GM23338 (cell line): ENCODE data around the gene SLC35F4. TPM values are rescaled to one million over a fixed set of nuclear protein-coding genes. Genes with fewer than 3 reads are reported as not detected.

ENCODE experiments used
- ATAC-seq: fragments of 200-7000 bp; cut with Tn5 transposase; 3 replicates; pipeline ENCODE4 v1.9.1; 2020
- DNase-seq: peaks from one replicate; pipeline ENCODE4 v3.0.0-alpha.2; 2015; ENCODE audit warnings: low spot score
- H2AFZ ChIP-seq: fragments of 200-600 bp; sonication (generic); 2 replicates; pipeline ENCODE4 v1.8.0; 2016; ENCODE audit warnings: antibody characterized with exemption, mild to moderate bottlenecking, moderate library complexity
- H3F3A ChIP-seq: fragments of 200-600 bp; sonication (generic); replicated peaks from 2 replicates; pipeline ENCODE4 v1.8.0; 2017; ENCODE audit warnings: antibody characterized with exemption, mixed run types, low read depth
- H3K27ac ChIP-seq: fragments of 200-600 bp; sonication (generic); 2 replicates; pipeline ENCODE4 v1.6.1; 2016; ENCODE audit warnings: low read depth
- H3K27me3 ChIP-seq: fragments of 200-600 bp; sonication (generic); 2 replicates; pipeline ENCODE4 v1.8.0; 2016; ENCODE audit warnings: mild to moderate bottlenecking, mixed run types, moderate library complexity; ENCODE audit not compliant: insufficient read depth
- H3K36me3 ChIP-seq: fragments of 200-600 bp; sonication (generic); 2 replicates; pipeline ENCODE4 v1.8.0; 2016; ENCODE audit warnings: mild to moderate bottlenecking; ENCODE audit not compliant: insufficient read depth
- H3K4me1 ChIP-seq: fragments of 200-600 bp; sonication (generic); 2 replicates; pipeline ENCODE4 v1.8.0; 2016; ENCODE audit warnings: mild to moderate bottlenecking, moderate library complexity; ENCODE audit not compliant: insufficient read depth
- H3K4me2 ChIP-seq: fragments of 200-600 bp; sonication (generic); 2 replicates; pipeline ENCODE4 v1.7.1; 2017; ENCODE audit warnings: mixed run types
- H3K4me3 ChIP-seq: fragments of 200-600 bp; sonication (generic); 2 replicates; pipeline ENCODE4 v1.6.1; 2016; ENCODE audit warnings: mixed run types
- H3K79me2 ChIP-seq: fragments of 200-600 bp; sonication (generic); replicated peaks from 2 replicates; pipeline ENCODE4 v1.8.0; 2017; ENCODE audit warnings: mild to moderate bottlenecking; ENCODE audit not compliant: insufficient read depth
- H3K9me2 ChIP-seq: fragments of 200-600 bp; sonication (generic); 2 replicates; pipeline ENCODE4 v1.8.0; 2017; ENCODE audit not compliant: insufficient read depth
- H4K20me1 ChIP-seq: fragments of 200-600 bp; sonication (generic); replicated peaks from 2 replicates; pipeline ENCODE4 v1.8.0; 2017; ENCODE audit warnings: mild to moderate bottlenecking; ENCODE audit not compliant: insufficient read depth
- H3K27ac Mint-ChIP-seq: 2 replicates; pipeline ENCODE4 v1.8.0; 2020; ENCODE audit warnings: inconsistent platforms, mild to moderate bottlenecking, moderate library complexity, mixed read lengths
- H3K27me3 Mint-ChIP-seq: 3 replicates; pipeline ENCODE4 v1.8.0; 2022; ENCODE audit warnings: low read depth, mild to moderate bottlenecking, moderate library complexity, mixed read lengths, inconsistent platforms; ENCODE audit not compliant: insufficient read depth, poor library complexity
- H3K36me3 Mint-ChIP-seq: 3 replicates; pipeline ENCODE4 v1.8.0; 2021; ENCODE audit warnings: low read depth, mild to moderate bottlenecking, inconsistent platforms, moderate library complexity, mixed read lengths
- H3K4me1 Mint-ChIP-seq: 3 replicates; pipeline ENCODE4 v1.8.0; 2020; ENCODE audit warnings: mild to moderate bottlenecking, inconsistent platforms, mixed read lengths
- H3K4me3 Mint-ChIP-seq: 3 replicates; pipeline ENCODE4 v1.8.0; 2021; ENCODE audit warnings: moderate library complexity, mild to moderate bottlenecking, inconsistent platforms, mixed read lengths
- H3K9me3 Mint-ChIP-seq: 3 replicates; pipeline ENCODE4 v1.8.0; 2020; ENCODE audit warnings: moderate library complexity, mild to moderate bottlenecking, inconsistent platforms, mixed read lengths
- EZH2phosphoT487 ChIP-seq: fragments of 200-600 bp; sonication (generic); IDR thresholded peaks from one replicate; pipeline ENCODE4 v1.8.1; 2018; ENCODE audit warnings: antibody characterized with exemption; ENCODE audit not compliant: unreplicated experiment
- JUNB ChIP-seq: IDR thresholded peaks from one replicate; pipeline ENCODE4 v1.6.1; 2016; ENCODE audit warnings: antibody characterized with exemption; ENCODE audit not compliant: unreplicated experiment
- NANOG ChIP-seq: IDR thresholded peaks from 2 replicates; pipeline ENCODE4 v1.6.1; 2016; ENCODE audit warnings: antibody characterized with exemption, borderline replicate concordance
- STAT1 ChIP-seq: IDR thresholded peaks from one replicate; pipeline ENCODE4 v1.6.1; 2016; ENCODE audit warnings: antibody characterized with exemption; ENCODE audit not compliant: unreplicated experiment
- polyA plus RNA-seq: library from polyadenylated mRNA; unstranded; fragments of >200 nt; fragmentation: Nextera tagmentation; extraction: Ambion mirVana; gene quantifications from 2 replicates; pipeline ENCODE4 v1.2.1, GENCODE V29; 2016
- total RNA-seq: library from RNA; depleted of rRNA; stranded (reverse); fragments of >200 nt; shearing (Covaris generic); gene quantifications from 2 replicates; pipeline ENCODE4 v1.2.3, GENCODE V29; 2014
- TF ChIP-seq, protein P1 (sequence below): fragments of 250-450 bp; sonication (Bioruptor Pico); IDR thresholded peaks from 2 replicates; pipeline ENCODE4 v1.5.0; 2020; ENCODE audit warnings: mild to moderate bottlenecking, moderate library complexity
- TF ChIP-seq, protein P2 (sequence below): IDR thresholded peaks from one replicate; pipeline ENCODE4 v1.6.1; 2018; ENCODE audit warnings: antibody characterized with exemption; ENCODE audit not compliant: unreplicated experiment

The SLC35F4 gene
- total and polyA plus RNA-seq, 2 experiments from 2014 or later = 0.10 TPM; not detected in 1

DNA sequence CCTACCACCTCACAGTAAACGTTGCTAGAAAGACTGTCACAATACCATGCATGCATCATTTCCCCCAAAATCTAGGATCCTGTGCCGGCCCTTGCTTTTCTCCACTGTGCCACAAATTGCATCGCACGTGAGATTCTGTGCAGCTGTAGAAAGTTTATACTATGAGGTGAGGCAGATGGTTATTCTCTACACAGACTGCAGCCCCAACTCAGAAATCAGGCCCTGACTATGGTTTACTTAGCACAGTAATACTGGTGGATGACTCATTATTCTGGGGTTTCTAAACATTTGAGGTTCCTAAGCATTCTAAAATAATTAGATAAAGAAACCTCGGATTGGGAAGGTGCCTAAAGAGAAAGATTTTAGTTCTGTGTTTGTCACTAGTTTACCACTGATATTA, 208.4 kb downstream of the SLC35F4 start (continued):
- TF ChIP-seq, protein P1, sequence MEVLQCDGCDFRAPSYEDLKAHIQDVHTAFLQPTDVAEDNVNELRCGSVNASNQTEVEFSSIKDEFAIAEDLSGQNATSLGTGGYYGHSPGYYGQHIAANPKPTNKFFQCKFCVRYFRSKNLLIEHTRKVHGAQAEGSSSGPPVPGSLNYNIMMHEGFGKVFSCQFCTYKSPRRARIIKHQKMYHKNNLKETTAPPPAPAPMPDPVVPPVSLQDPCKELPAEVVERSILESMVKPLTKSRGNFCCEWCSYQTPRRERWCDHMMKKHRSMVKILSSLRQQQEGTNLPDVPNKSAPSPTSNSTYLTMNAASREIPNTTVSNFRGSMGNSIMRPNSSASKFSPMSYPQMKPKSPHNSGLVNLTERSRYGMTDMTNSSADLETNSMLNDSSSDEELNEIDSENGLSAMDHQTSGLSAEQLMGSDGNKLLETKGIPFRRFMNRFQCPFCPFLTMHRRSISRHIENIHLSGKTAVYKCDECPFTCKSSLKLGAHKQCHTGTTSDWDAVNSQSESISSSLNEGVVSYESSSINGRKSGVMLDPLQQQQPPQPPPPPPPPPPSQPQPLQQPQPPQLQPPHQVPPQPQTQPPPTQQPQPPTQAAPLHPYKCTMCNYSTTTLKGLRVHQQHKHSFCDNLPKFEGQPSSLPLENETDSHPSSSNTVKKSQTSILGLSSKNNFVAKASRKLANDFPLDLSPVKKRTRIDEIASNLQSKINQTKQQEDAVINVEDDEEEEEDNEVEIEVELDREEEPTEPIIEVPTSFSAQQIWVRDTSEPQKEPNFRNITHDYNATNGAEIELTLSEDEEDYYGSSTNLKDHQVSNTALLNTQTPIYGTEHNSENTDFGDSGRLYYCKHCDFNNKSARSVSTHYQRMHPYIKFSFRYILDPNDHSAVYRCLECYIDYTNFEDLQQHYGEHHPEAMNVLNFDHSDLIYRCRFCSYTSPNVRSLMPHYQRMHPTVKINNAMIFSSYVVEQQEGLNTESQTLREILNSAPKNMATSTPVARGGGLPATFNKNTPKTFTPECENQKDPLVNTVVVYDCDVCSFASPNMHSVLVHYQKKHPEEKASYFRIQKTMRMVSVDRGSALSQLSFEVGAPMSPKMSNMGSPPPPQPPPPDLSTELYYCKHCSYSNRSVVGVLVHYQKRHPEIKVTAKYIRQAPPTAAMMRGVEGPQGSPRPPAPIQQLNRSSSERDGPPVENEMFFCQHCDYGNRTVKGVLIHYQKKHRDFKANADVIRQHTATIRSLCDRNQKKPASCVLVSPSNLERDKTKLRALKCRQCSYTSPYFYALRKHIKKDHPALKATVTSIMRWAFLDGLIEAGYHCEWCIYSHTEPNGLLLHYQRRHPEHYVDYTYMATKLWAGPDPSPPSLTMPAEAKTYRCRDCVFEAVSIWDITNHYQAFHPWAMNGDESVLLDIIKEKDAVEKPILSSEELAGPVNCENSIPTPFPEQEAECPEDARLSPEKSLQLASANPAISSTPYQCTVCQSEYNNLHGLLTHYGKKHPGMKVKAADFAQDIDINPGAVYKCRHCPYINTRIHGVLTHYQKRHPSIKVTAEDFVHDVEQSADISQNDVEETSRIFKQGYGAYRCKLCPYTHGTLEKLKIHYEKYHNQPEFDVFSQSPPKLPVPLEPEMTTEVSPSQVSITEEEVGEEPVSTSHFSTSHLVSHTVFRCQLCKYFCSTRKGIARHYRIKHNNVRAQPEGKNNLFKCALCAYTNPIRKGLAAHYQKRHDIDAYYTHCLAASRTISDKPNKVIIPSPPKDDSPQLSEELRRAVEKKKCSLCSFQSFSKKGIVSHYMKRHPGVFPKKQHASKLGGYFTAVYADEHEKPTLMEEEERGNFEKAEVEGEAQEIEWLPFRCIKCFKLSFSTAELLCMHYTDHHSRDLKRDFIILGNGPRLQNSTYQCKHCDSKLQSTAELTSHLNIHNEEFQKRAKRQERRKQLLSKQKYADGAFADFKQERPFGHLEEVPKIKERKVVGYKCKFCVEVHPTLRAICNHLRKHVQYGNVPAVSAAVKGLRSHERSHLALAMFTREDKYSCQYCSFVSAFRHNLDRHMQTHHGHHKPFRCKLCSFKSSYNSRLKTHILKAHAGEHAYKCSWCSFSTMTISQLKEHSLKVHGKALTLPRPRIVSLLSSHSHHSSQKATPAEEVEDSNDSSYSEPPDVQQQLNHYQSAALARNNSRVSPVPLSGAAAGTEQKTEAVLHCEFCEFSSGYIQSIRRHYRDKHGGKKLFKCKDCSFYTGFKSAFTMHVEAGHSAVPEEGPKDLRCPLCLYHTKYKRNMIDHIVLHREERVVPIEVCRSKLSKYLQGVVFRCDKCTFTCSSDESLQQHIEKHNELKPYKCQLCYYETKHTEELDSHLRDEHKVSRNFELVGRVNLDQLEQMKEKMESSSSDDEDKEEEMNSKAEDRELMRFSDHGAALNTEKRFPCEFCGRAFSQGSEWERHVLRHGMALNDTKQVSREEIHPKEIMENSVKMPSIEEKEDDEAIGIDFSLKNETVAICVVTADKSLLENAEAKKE = no peak
- TF ChIP-seq STAT1 = no peak

DNA sequence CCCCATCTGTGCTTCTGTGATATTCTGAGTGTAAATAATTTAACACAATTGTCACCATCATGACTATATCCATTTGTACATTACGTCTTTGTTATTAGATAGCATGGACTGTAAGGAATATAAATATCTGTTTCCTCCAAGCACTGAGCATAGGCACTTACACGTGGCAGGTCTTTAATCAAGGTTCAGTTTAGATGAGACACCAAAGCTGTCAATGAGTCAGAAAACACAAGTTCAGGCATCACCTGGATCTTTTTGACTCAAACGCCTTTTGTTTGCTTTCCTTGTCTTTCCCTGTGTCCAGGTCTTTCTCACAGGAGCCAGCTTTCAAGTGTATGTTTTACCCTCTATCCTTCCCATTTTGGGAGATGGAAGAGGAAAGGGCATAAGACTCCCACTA, 209.0 kb downstream of the SLC35F4 start:
- Histone ChIP-seq H3K4me3 (no peak overlapping the region), H2AFZ (no peak overlapping the region), H3K79me2 (no peaks in the 10 kb centered on the region), H3K9me2 (no peaks in the 10 kb centered on the region), H3K27ac (no peak overlapping the region), H3K4me1 (no peaks in the 10 kb centered on the region), H3K4me2 (no peak overlapping the region), H3K27me3 (no peaks in the 10 kb centered on the region), H4K20me1 (no peaks in the 10 kb centered on the region), H3F3A (no peaks in the 10 kb centered on the region), H3K36me3 (no peaks in the 10 kb centered on the region)
- DNase-seq (no peak), ATAC-seq (no peak)
- H3K4me3 Mint-ChIP-seq = no peak overlapping the region
- H3K9me3 Mint-ChIP-seq = no peaks in the 10 kb centered on the region
- no peak overlapping the region for H3K27ac Mint-ChIP-seq
- H3K36me3 Mint-ChIP-seq = no peaks in the 10 kb centered on the region
- no peaks in the 10 kb centered on the region for H3K4me1 Mint-ChIP-seq
- peaks cover 2% of the 10 kb centered on the region for H3K27me3 Mint-ChIP-seq
- TF ChIP-seq EZH2phosphoT487 (no peak), JUNB (no peak), NANOG (no peak)
- TF ChIP-seq, protein P1 = no peak
- TF ChIP-seq, protein P2, sequence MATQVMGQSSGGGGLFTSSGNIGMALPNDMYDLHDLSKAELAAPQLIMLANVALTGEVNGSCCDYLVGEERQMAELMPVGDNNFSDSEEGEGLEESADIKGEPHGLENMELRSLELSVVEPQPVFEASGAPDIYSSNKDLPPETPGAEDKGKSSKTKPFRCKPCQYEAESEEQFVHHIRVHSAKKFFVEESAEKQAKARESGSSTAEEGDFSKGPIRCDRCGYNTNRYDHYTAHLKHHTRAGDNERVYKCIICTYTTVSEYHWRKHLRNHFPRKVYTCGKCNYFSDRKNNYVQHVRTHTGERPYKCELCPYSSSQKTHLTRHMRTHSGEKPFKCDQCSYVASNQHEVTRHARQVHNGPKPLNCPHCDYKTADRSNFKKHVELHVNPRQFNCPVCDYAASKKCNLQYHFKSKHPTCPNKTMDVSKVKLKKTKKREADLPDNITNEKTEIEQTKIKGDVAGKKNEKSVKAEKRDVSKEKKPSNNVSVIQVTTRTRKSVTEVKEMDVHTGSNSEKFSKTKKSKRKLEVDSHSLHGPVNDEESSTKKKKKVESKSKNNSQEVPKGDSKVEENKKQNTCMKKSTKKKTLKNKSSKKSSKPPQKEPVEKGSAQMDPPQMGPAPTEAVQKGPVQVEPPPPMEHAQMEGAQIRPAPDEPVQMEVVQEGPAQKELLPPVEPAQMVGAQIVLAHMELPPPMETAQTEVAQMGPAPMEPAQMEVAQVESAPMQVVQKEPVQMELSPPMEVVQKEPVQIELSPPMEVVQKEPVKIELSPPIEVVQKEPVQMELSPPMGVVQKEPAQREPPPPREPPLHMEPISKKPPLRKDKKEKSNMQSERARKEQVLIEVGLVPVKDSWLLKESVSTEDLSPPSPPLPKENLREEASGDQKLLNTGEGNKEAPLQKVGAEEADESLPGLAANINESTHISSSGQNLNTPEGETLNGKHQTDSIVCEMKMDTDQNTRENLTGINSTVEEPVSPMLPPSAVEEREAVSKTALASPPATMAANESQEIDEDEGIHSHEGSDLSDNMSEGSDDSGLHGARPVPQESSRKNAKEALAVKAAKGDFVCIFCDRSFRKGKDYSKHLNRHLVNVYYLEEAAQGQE = no peak
